Stimulated activated CD4-positive, alpha-beta T cell treated with anti-CD3 and anti-CD28 coated beads, Interleukin-1b, Interleukin-23, amount 100 ng/mL, for 1 hour (primary cell): ENCODE results near the gene ANKS1B.

ENCODE experiments used
- DNase-seq, 2 donors: peaks; one replicate each; pipeline ENCODE4 v3.0.0-alpha.2; 2020; ENCODE audit warnings: low read depth in 2 of 2

Gene ANKS1B

GRCh38 chr12:99960311-99960710 is 24.4 kb downstream of the ANKS1B start:
- no peak for DNase-seq

GRCh38 chr12:99959549-99960170 is 25.1 kb downstream of the ANKS1B start:
- DNase-seq, result no peak

GRCh38 chr12:99957866-99958466 is 26.8 kb downstream of the ANKS1B start:
- no peak for DNase-seq

DNA sequence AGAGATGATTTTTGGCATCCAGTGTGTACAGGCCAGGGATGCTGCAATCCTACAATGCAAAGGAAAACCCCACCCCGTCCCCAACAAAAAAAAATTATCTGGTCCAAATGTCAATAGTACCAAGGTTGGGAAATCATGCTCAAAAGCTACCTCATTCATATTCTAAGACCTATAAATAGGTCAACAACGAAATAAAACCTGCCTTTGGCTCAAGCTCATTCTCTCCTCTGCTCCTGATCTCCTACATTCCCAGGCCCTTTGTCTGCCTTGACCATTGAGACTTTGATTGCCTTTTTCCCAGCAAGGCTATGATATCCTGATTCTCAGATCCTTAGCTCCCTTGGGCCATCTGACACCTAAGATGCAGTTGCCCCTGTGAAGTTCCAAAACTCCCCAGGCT is 30.0 kb downstream of the ANKS1B start:
- no peak for DNase-seq

- DNase-seq, result no peak
Measured at GRCh38 chr12:99948370-99948769, 36.4 kb downstream of the ANKS1B start.

GRCh38 chr12:99946131-99946530 is 38.6 kb downstream of the ANKS1B start:
- DNase-seq, result no peak

- no peak for DNase-seq
Measured at GRCh38 chr12:99935608-99936007, 49.1 kb downstream of the ANKS1B start.

GRCh38 chr12:99926511-99927169 is 58.1 kb downstream of the ANKS1B start:
- no peak for DNase-seq

- no peak for DNase-seq
Measured at GRCh38 chr12:99920353-99920960, 64.3 kb downstream of the ANKS1B start.

DNA sequence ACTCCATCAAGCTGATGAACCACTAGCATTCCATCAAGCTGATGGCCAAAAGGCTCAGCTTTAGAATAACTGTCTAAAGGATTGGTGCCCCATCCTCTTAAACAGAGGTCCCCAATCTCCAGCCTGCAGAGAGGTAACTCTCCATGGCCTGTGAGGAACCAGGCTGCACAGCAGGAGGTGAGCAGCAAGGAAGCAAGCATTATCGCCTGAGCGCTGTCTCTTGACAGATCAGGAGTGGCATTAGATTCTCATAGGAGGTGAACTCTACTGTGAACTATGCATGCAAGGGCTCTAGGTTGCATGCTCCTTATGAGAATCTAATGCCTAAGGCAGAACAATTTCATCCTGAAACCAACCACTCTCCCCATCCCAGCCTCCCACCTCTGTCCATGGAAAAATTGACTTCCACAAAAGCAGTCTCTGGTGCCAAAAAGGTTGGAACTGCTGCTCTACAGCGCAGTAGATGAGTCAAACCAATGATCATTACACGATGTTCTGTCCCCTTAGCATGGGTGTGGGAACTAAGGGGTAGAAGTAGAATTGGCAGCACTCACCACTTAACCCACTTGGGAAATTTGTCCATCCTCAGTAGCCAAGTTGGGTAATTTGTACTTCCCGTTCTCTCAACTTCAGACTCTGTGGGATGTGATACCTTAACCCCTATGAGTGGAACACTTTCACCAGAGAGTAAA is 66.9 kb downstream of the ANKS1B start:
- DNase-seq, result no peak

GRCh38 chr12:99916555-99916954 is 68.2 kb downstream of the ANKS1B start:
- DNase-seq, result no peak

GRCh38 chr12:99915251-99916082 is 69.3 kb downstream of the ANKS1B start:
- no peak for DNase-seq

DNA sequence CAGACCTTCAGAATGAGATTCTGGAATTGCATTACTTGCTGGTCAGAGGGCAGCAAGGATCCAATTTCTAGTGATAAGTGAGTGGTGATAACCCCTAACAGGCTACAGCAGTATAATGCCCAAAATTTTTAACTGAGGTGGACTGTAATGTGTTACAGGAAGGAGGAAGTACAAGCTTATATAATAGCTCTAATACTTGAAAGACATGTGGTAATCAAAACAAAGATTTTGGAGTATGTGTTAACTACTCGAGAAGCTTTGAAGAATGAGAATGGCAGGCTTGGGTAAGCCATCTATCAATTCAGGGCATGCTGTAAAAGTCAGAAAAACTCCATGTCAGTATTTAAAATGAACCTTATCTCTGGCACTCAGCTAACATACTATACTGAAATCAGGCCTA is 70.5 kb downstream of the ANKS1B start:
- DNase-seq, result no peak

GRCh38 chr12:99911967-99912366 is 72.8 kb downstream of the ANKS1B start:
- DNase-seq, result no peak

DNA sequence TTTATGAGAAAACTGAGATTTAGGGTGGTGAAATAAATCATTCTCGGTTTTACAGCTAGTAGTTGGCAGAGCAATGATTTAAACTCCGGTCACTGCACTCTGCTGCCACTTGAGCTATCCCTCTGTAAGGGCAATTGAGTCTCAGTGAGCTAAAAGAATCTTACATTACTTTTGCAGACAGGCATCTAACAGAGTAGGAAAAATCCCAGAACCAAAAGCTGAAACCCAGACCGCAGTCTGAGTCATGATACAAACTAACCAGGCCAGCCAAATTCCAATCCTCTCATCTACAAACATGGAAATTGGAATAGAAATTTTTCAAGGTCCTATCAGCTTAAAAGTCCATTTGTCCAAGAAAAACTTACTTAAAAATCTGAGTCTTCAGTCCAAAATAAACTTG is 73.7 kb downstream of the ANKS1B start:
- no peak for DNase-seq

DNA sequence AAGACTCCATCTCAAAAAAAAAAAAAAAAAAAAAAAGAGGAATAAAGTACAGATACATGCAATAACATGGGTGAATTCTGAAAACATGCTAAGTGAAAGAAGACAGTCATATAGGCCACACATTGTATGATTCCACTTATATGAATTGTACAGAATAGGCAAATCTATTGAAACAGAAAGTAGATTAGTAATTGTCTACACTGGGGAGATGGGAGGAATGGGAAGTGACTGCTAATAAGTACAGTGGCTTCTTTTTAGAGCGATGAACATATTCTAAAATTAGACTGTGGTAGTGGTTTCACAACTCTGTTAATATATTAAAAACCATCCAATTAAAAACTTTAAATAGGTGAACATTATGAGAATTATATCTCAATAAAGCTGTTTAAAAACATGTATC is 74.4 kb downstream of the ANKS1B start:
- no peak for DNase-seq

- no peak for DNase-seq
Measured at GRCh38 chr12:99906786-99907579, 77.8 kb downstream of the ANKS1B start.

DNA sequence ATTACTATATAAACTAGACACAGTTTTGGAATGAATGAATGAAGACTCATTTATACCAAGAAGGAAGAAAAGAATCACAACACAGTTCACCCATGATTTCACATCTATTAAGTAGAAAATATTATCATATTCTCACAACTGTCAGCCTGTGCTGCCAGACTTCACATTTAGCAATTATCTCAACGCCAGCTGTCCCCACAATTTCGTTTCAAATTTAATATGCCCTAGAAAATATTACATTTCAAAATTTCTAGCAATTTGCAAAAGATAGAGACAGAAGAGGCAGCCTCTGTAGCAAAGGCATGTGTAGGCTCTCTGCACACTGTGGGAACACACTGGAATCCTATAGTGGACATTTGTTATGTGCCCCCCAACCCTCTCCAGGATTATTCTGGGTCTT is 83.6 kb downstream of the ANKS1B start:
- no peak for DNase-seq

DNA sequence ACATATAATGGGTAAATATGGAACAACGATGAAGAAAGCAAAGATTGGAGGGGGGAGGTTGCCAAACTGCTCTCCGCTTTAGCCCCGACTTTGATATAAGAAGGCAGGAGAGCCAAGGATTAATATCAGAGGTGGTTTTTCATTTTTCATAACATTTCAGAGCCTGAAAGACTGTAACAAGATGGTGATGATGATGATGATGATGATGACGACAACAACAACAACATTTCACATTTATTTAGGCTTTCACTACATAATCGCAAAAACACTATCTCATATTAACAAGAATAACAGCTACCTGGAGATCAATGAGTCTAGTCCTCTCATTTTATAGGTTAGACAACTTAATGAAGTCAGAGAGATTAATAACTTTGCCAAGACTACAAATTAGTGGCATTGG is 86.1 kb downstream of the ANKS1B start:
- no peak for DNase-seq

DNA sequence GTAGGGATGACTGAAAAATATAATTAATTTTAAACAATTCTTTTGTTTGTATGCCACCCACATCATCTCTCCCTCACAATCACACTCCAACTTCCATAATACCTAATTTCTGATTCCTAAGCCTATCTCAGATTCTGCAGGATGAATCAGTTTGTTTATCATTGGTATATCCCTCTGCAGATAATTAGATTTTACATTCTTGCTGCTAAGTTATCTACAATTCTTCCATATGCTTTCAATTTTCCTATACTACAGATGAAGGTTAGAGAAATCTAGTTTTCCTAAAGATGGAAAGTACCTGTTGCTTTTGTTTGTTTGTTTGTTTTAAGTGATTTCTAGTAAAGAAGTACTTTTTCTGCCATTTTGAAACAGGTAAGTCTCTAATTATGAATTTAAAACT is 105.3 kb downstream of the ANKS1B start:
- no peak for DNase-seq

DNA sequence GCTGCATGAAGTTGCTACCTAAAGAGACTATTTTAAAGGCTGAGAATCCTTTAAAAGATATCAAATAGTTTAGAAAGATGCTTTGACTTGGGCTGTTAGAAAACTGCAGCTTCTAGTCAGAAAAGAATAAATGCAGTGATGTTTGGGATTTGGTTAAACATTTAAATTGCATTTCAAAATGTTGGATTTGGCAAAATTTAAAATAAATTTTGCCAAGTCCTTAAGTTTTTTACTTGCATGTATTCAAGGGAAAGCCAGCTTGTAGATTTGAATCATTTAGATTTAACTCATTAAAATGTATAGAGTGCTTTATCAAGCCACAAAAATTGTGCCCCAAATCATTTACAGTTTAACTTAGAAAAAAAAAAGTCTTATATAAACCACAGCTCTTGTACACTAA is 109.7 kb downstream of the ANKS1B start:
- no peak for DNase-seq
